ENCODE results near the gene NDUFA13.

- TF ChIP-seq CTCF (conservative IDR thresholded peaks at IDR 0.05 in 1 of 2, IDR thresholded peaks at IDR 0.05 in 1 of 2; ENCODE audit: extremely low read depth in 1 of 2, insufficient read depth in 1 of 2, low read depth in 1 of 2, low read length in 2 of 2) (no peak), EZH2 (IDR thresholded peaks at IDR 0.05; ENCODE audit: borderline replicate concordance, low read length) (no peak)
These were observed 31.8 kb downstream of the NDUFA13 start for GRCh38 chr19:19547674-19548336.
